OCI-M2 (cell line): ENCODE measurements around the gene PCSK1.
"Not testable (repeated sequence)": the region's sequence is repeated elsewhere in the genome, so short reads cannot be mapped to it uniquely, and the experiment has no call there.

Experiments used
- DNase-seq: peaks from one replicate; lab custom pipeline; 2025; ENCODE audit not compliant: unreplicated experiment; lab: John Stamatoyannopoulos, UW

The PCSK1 gene

GRCh38 chr5:96374653-96375052, 58.4 kb downstream of the PCSK1 start:
- no peak for DNase-seq

GRCh38 chr5:96373381-96373733, 59.7 kb downstream of the PCSK1 start:
- DNase-seq, result no peak

- no peak for DNase-seq
Measured at GRCh38 chr5:96372726-96373380, 60.2 kb downstream of the PCSK1 start.

- no peak for DNase-seq
Measured at GRCh38 chr5:96370976-96371375, 62.1 kb downstream of the PCSK1 start.

- DNase-seq, result not testable (repeated sequence)
Measured at GRCh38 chr5:96367337-96367736, 65.7 kb downstream of the PCSK1 start.

- DNase-seq, result no peak
Measured at GRCh38 chr5:96354237-96354636, 78.8 kb downstream of the PCSK1 start.

GRCh38 chr5:96353220-96353619, 79.8 kb downstream of the PCSK1 start:
- no peak for DNase-seq

GRCh38 chr5:96350678-96351077, 82.4 kb downstream of the PCSK1 start:
- no peak for DNase-seq

GRCh38 chr5:96348536-96348935, 84.5 kb downstream of the PCSK1 start:
- DNase-seq, result no peak

- DNase-seq, result no peak
Measured at GRCh38 chr5:96347502-96348292, 85.4 kb downstream of the PCSK1 start.

- no peak for DNase-seq
Measured at GRCh38 chr5:96344678-96345577, 88.1 kb downstream of the PCSK1 start.

- DNase-seq, result no peak
Measured at GRCh38 chr5:96343094-96343493, 90.0 kb downstream of the PCSK1 start.

- no peak for DNase-seq
Measured at GRCh38 chr5:96342581-96342980, 90.5 kb downstream of the PCSK1 start.
